Activated B cell treated with CpG ODN at 0.5 μM for 24 hours (primary cell): Measurements from ENCODE around the gene ADCY3. TPM values are rescaled to one million over a fixed set of nuclear protein-coding genes. Genes with fewer than 3 reads are reported as not detected.
"Not testable (repeated sequence)": the region's sequence is repeated elsewhere in the genome, so short reads cannot be mapped to it uniquely, and the experiment has no call there.

Experiments
- ATAC-seq: fragments of 200-7000 bp; cut with Tn5 transposase; one replicate; pipeline ENCODE4 v1.10.0; 2021; ENCODE audit warnings: low read depth, mild to moderate bottlenecking, moderate library complexity
- CTCF ChIA-PET: fragments of 350-600 bp; sonication (Branson Sonifier 250); formaldehyde crosslinking; loops from one replicate; lab custom pipeline; 2021; ENCODE audit warnings: antibody characterized with exemption; lab: Charles Lee
- POLR2A ChIA-PET: fragments of 350-600 bp; sonication (Branson Sonifier 250); formaldehyde crosslinking; loops from one replicate; lab custom pipeline; 2021; ENCODE audit warnings: antibody characterized with exemption; lab: Charles Lee
- DNase-seq: peaks from one replicate; pipeline ENCODE4 v3.0.0; 2022
- H3K27ac Mint-ChIP-seq: one replicate; pipeline ENCODE4 v1.8.0; 2020; ENCODE audit warnings: mixed read lengths
- H3K27me3 Mint-ChIP-seq: one replicate; pipeline ENCODE4 v1.8.0; 2021; ENCODE audit warnings: mixed read lengths
- H3K36me3 Mint-ChIP-seq: one replicate; pipeline ENCODE4 v1.8.0; 2021; ENCODE audit warnings: low read depth, mixed read lengths
- H3K4me1 Mint-ChIP-seq: one replicate; pipeline ENCODE4 v1.8.0; 2021; ENCODE audit warnings: mixed read lengths
- H3K4me3 Mint-ChIP-seq: one replicate; pipeline ENCODE4 v1.8.0; 2020; ENCODE audit warnings: mild to moderate bottlenecking, mixed read lengths
- H3K9me3 Mint-ChIP-seq: one replicate; pipeline ENCODE4 v1.8.0; 2020; ENCODE audit warnings: mixed read lengths
- CTCF ChIP-seq: fragments of 200-600 bp; IDR thresholded peaks from one replicate; pipeline ENCODE4 v1.8.0; 2022; ENCODE audit warnings: antibody characterized with exemption, mild to moderate bottlenecking
- intact Hi-C: fragments of 100-400 bp; cut with micrococcal nuclease; formaldehyde crosslinking; loops from one replicate; pipeline ENCODE4 v1.15.1; 2024
- total RNA-seq: library from RNA; stranded (reverse); gene quantifications from 2 replicates; pipeline ENCODE4 v1.2.3, GENCODE V29; 2022

The ADCY3 gene
- total RNA-seq, 1 donor from 2014 or later, result 126 TPM

- ChIA-PET POLR2A (no interaction called here), CTCF (no interaction called here)
- Mint-ChIP-seq H3K4me3 (no peak overlapping the region), H3K36me3 (peaks cover 42% of the 10 kb centered on the region), H3K27ac (no peak overlapping the region), H3K27me3 (no peaks in the 10 kb centered on the region), H3K9me3 (no peaks in the 10 kb centered on the region), H3K4me1 (no peaks in the 10 kb centered on the region)
- DNase-seq (no peak), ATAC-seq (no peak)
- no peak for TF ChIP-seq CTCF
- intact Hi-C loops, result no loop called here
Measured at GRCh38 chr2:24814516-24814915, 105.5 kb downstream of the ADCY3 start.

GRCh38 chr2:24813691-24814137 is 106.3 kb downstream of the ADCY3 start:
- ATAC-seq (no peak), DNase-seq (no peak)
- TF ChIP-seq CTCF, result no peak
- no peak overlapping the region for H3K4me3 Mint-ChIP-seq
- no peaks in the 10 kb centered on the region for H3K27me3 Mint-ChIP-seq
- no peaks in the 10 kb centered on the region for H3K9me3 Mint-ChIP-seq
- intact Hi-C loops, result no loop called here
- H3K4me1 Mint-ChIP-seq, result no peaks in the 10 kb centered on the region
- ChIA-PET CTCF (no interaction called here), POLR2A (no interaction called here)
- H3K36me3 Mint-ChIP-seq, result peaks cover 38% of the 10 kb centered on the region
- no peak overlapping the region for H3K27ac Mint-ChIP-seq

- CTCF ChIA-PET, result no interaction called here
Measured at GRCh38 chr2:24809316-24810007, 110.6 kb downstream of the ADCY3 start.

DNA sequence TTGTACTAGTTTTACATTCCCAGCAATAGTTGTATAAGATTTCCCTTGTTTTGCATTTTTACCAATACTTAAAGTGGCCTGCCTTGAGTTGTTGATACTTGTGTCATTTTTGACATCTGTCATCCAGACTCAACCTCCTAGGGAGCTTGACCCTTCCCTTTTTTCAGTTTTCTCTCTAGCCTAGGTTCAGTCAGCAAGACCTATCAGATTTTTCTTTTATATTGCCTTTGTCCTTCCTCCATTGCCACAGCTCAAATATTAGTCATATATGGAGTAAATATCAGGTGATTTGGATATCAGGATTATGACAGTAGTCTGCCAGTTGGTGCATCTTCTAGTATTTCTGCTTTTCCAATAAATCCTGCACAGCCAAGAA is 113.4 kb downstream of the ADCY3 start:
- peaks cover 6% of the 10 kb centered on the region for H3K9me3 Mint-ChIP-seq

More at GRCh38 chr2:24809316-24810007, 110.6 kb downstream of the ADCY3 start:
- POLR2A ChIA-PET, result interaction anchor here (0.5 to 1.2 kb wide), 2 partner anchors 319 to 402 kb away, joined by 3 to 6 read pairs; partner anchors contain the start of gene NCOA1
- Mint-ChIP-seq H3K27ac (no peak overlapping the region), H3K4me3 (no peak overlapping the region), H3K9me3 (peaks cover 6% of the 10 kb centered on the region), H3K36me3 (peaks cover 24% of the 10 kb centered on the region), H3K27me3 (no peaks in the 10 kb centered on the region), H3K4me1 (no peaks in the 10 kb centered on the region)
- DNase-seq (no peak), ATAC-seq (no peak)
- TF ChIP-seq CTCF, result no peak
- intact Hi-C loops, result no loop called here

GRCh38 chr2:24805811-24806660 is 114.0 kb downstream of the ADCY3 start:
- ATAC-seq, result not testable (repeated sequence)

More for the DNA sequence above, 113.4 kb downstream of the ADCY3 start:
- H3K27me3 Mint-ChIP-seq, result no peaks in the 10 kb centered on the region
- no peak overlapping the region for H3K27ac Mint-ChIP-seq
- no peak overlapping the region for H3K4me3 Mint-ChIP-seq
- POLR2A ChIA-PET, result interaction anchor here (0.6 kb wide), 1 partner anchor 151 kb away, joined by 3 read pairs; no protein-coding TSS in a partner anchor
- H3K36me3 Mint-ChIP-seq, result peaks cover 31% of the 10 kb centered on the region
- ATAC-seq (no peak), DNase-seq (no peak)
- intact Hi-C loops, result no loop called here
- no peaks in the 10 kb centered on the region for H3K4me1 Mint-ChIP-seq
- no peak for TF ChIP-seq CTCF
- CTCF ChIA-PET, result no interaction called here

DNA sequence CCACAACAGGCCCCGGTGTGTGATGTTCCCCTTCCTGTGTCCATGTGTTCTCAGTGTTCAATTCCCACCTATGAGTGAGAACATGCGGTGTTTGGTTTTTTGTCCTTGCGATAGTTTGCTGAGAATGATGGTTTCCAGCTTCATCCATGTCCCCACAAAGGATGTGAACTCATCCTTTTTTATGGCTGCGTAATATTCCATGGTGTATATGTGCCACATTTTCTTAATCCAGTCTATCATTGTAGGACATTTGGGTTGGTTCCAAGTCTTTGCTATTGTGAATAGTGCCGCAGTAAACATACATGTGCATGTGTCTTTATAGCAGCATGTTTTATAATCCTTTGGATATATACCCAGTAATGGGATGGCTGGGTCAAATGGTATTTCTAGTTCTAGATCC is 119.5 kb downstream of the ADCY3 start:
- ATAC-seq, POLR2A ChIA-PET, H3K9me3 Mint-ChIP-seq, H3K4me3 Mint-ChIP-seq, DNase-seq, intact Hi-C loops, CTCF ChIA-PET, H3K4me1 Mint-ChIP-seq, H3K27me3 Mint-ChIP-seq, H3K27ac Mint-ChIP-seq: not testable (repeated sequence)
- H3K36me3 Mint-ChIP-seq, result peaks cover 37% of the 10 kb centered on the region

More at GRCh38 chr2:24805811-24806660, 114.0 kb downstream of the ADCY3 start:
- H3K27me3 Mint-ChIP-seq, H3K27ac Mint-ChIP-seq, CTCF ChIA-PET, intact Hi-C loops, H3K9me3 Mint-ChIP-seq, H3K4me1 Mint-ChIP-seq, POLR2A ChIA-PET, H3K4me3 Mint-ChIP-seq, DNase-seq: not testable (repeated sequence)
- H3K36me3 Mint-ChIP-seq, result peaks cover 32% of the 10 kb centered on the region
